MCF 10A (cell line): ENCODE measurements around the gene ZMYND8. TPM values are rescaled to one million over a fixed set of nuclear protein-coding genes. Genes with fewer than 3 reads are reported as not detected.
A peak's percentile ranks its signal among the peaks of the same experiment; 100 is the strongest.

Experiments
- BruUV-seq: library from RNA; stranded (reverse); fragments of 400-500 nt; replicated peaks from 2 replicates; lab custom pipeline; 2021; lab: Mats Ljungman, UMichigan
- CTCF ChIA-PET: fragments of 300-600 bp; sonication (Branson Sonifier 250); formaldehyde crosslinking; extraction: SDS; loops from one replicate; lab custom pipeline; 2021; ENCODE audit warnings: antibody characterized with exemption, inconsistent platforms; lab: Yijun Ruan, JAX
- POLR2A ChIA-PET: fragments of 300-600, 350-650 bp; sonication (Branson Sonifier 250); formaldehyde crosslinking; extraction: SDS; loops from one replicate; lab custom pipeline; 2020; ENCODE audit warnings: antibody characterized with exemption, inconsistent platforms; lab: Yijun Ruan, JAX
- DNase-seq: peaks from one replicate; pipeline ENCODE4 v3.0.0-alpha.2; 2018; ENCODE audit not compliant: unreplicated experiment
- H3K27ac Mint-ChIP-seq: one replicate; pipeline ENCODE4 v1.8.0; 2022; ENCODE audit warnings: mild to moderate bottlenecking, low read depth, mixed read lengths; ENCODE audit not compliant: unreplicated experiment
- H3K27me3 Mint-ChIP-seq: one replicate; pipeline ENCODE4 v1.8.0; 2022; ENCODE audit warnings: mixed read lengths; ENCODE audit not compliant: insufficient read depth, unreplicated experiment
- H3K36me3 Mint-ChIP-seq: one replicate; pipeline ENCODE4 v1.8.0; 2022; ENCODE audit warnings: mild to moderate bottlenecking, moderate library complexity, mixed read lengths; ENCODE audit not compliant: insufficient read depth, unreplicated experiment
- H3K4me1 Mint-ChIP-seq: one replicate; pipeline ENCODE4 v1.8.0; 2022; ENCODE audit warnings: mixed read lengths; ENCODE audit not compliant: insufficient read depth, unreplicated experiment
- H3K4me3 Mint-ChIP-seq: one replicate; pipeline ENCODE4 v1.8.0; 2022; ENCODE audit warnings: mild to moderate bottlenecking, moderate library complexity, mixed read lengths; ENCODE audit not compliant: unreplicated experiment
- H3K9me3 Mint-ChIP-seq: one replicate; pipeline ENCODE4 v1.8.0; 2022; ENCODE audit warnings: mixed read lengths; ENCODE audit not compliant: unreplicated experiment
- CTCF ChIP-seq: fragments of 200-600 bp; IDR thresholded peaks from one replicate; pipeline ENCODE4 v1.8.0; 2022; ENCODE audit warnings: antibody characterized with exemption, mild to moderate bottlenecking; ENCODE audit not compliant: unreplicated experiment
- intact Hi-C: fragments of 100-400 bp; cut with micrococcal nuclease; formaldehyde crosslinking; loops from 2 replicates; pipeline ENCODE4 v1.14.1; 2022
- total RNA-seq: library from RNA; stranded (reverse); gene quantifications from 2 replicates; pipeline ENCODE4 v1.2.3, GENCODE V29; 2022

ZMYND8 gene
- total RNA-seq, 1 experiment from 2014 or later = 127 TPM

GRCh38 chr20:47318586-47319516 is 37.6 kb downstream of the ZMYND8 start:
- Mint-ChIP-seq H3K9me3 (no peaks in the 10 kb centered on the region), H3K27me3 (no peaks in the 10 kb centered on the region), H3K4me3 (peak overlapping the region; percentile 65), H3K27ac (peak overlapping the region; percentile 94), H3K36me3 (peaks cover 42% of the 10 kb centered on the region), H3K4me1 (peaks cover 60% of the 10 kb centered on the region)
- TSS peak; percentile 54 for BruUV-seq
- TF ChIP-seq CTCF = no peak
- CTCF ChIA-PET = interaction anchor here (0.6 to 5.5 kb wide), 11 partner anchors 9 to 186 kb away, joined by 3 to 50 read pairs (median 5); partner anchors contain the start of gene ZMYND8
- POLR2A ChIA-PET = interaction anchor here (0.6 to 46.0 kb wide), 21 partner anchors 12 to 572 kb away, joined by 3 to 1977 read pairs (median 5); partner anchors contain the start of genes NCOA3 and ZMYND8
- intact Hi-C loops = loop anchor here (2.0 to 5.0 kb wide), 3 partner anchors 44 to 146 kb away; no protein-coding TSS in a partner anchor
- DNase-seq = peak; percentile 69

- BruUV-seq = no TSS peak
- H3K4me3 Mint-ChIP-seq = peak overlapping the region; percentile 65
- peak; percentile 93 for DNase-seq
- no peaks in the 10 kb centered on the region for H3K9me3 Mint-ChIP-seq
- peaks cover 35% of the 10 kb centered on the region for H3K36me3 Mint-ChIP-seq
- peaks cover 60% of the 10 kb centered on the region for H3K4me1 Mint-ChIP-seq
- intact Hi-C loops = loop anchor here (2.0 to 5.0 kb wide), 3 partner anchors 43 to 147 kb away; no protein-coding TSS in a partner anchor
- H3K27me3 Mint-ChIP-seq = no peaks in the 10 kb centered on the region
- H3K27ac Mint-ChIP-seq = peak overlapping the region; percentile 94
- ChIA-PET POLR2A (interaction anchor here (0.6 to 46.0 kb wide), 26 partner anchors 12 to 571 kb away, joined by 3 to 1977 read pairs (median 6); partner anchors contain the start of genes NCOA3 and ZMYND8), CTCF (interaction anchor here (0.6 to 5.5 kb wide), 15 partner anchors 10 to 303 kb away, joined by 3 to 50 read pairs (median 4); partner anchors contain the start of gene ZMYND8)
- no peak for TF ChIP-seq CTCF
Measured at GRCh38 chr20:47318027-47318585, 38.4 kb downstream of the ZMYND8 start.

DNA sequence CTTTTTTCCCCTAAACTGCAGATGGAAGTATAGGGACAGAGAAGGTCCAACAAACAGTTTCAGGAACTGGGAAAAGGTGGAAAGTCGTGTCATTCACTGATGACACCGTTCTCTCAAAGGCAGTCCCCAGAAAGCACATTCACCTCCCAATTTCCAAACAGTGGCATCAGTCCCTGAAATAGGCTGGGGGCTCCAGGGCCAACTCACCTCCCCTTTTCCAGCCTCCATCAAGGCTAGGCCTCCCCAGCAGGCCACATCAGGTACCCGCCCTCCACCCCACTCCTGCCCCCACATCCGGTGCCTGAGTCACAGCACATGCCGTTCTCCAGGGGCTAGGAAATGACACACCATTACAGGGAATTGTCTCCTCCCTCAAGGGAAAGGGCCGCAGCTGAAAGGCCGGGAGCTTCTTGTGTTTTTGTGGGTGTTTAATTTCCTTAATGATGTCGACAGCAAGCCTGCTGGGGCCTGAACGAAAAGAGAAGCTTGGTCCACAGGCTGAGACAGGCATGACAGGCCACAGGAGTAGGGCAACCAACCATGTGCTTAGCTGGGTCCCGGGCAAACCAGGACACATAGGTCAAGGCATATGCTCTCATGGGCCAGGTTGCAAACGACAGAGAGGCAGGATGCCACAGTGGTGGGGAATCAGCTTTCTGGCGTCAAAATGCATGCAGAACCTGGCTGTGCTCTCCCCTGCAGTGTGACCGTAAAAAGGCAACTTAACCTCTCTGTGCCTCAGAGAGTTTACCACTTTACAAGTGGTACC is 39.2 kb downstream of the ZMYND8 start:
- Mint-ChIP-seq H3K27ac (peak overlapping the region; percentile 94), H3K36me3 (peaks cover 42% of the 10 kb centered on the region), H3K9me3 (no peaks in the 10 kb centered on the region), H3K27me3 (no peaks in the 10 kb centered on the region), H3K4me3 (peak overlapping the region; percentile 65), H3K4me1 (peaks cover 65% of the 10 kb centered on the region)
- TF ChIP-seq CTCF = no peak
- no TSS peak for BruUV-seq
- ChIA-PET CTCF (interaction anchor here (0.6 to 5.5 kb wide), 21 partner anchors 10 to 304 kb away, joined by 3 to 50 read pairs (median 4); partner anchors contain the start of gene ZMYND8), POLR2A (interaction anchor here (0.6 to 46.0 kb wide), 29 partner anchors 13 to 1903 kb away, joined by 3 to 1977 read pairs (median 6); partner anchors contain the start of genes NCOA3 and ZMYND8)
- intact Hi-C loops = loop anchor here (1.0 to 5.0 kb wide), 3 partner anchors 17 to 65 kb away; no protein-coding TSS in a partner anchor
- peak; percentile 100 for DNase-seq
